ENCODE data around the gene APOL6. TPM values are rescaled to one million over a fixed set of nuclear protein-coding genes. Genes with fewer than 3 reads are reported as not detected.

The APOL6 gene
- total and polyA plus RNA-seq, 2 of the 13 experiments (the other 11 are each of a cell fraction or from before 2014, with no cell fraction given) = 5.2 to 7.5 TPM

DNA sequence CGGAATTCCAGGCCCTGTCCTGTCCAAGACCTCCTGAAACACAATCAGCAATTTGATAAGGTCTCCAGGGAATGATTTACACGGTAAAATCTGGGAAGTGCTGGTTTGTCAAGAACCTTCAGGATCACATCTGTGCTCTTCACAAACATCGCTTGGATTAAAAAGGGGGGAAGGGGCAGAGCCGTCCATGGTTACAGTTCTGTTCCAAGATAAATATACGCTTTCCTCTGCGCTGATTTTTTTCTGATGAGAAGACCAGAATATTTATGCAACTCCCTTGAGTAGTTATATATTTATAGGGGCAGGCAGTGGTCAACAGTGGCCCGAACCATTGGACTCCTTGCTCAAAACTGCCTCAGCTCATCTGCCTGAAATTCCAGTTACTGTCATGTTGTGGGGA lies 60.2 kb downstream of the APOL6 start (continued):
- TF ChIP-seq PBX3 (CRISPR knock-in tag; IDR thresholded peaks at IDR 0.05; ENCODE audit: borderline replicate concordance) (no peak), TFAP4 (IDR thresholded peaks at IDR 0.05; ENCODE audit: borderline replicate concordance, low read depth) (no peak), HMGA1 (CRISPR knock-in tag; conservative IDR thresholded peaks at IDR 0.05) (no peak), MXD4 (CRISPR knock-in tag; IDR thresholded peaks at IDR 0.05) (no peak), PLSCR1 (CRISPR knock-in tag; IDR thresholded peaks at IDR 0.05; ENCODE audit: borderline replicate concordance) (no peak)
- TF ChIP-seq, protein P1, sequence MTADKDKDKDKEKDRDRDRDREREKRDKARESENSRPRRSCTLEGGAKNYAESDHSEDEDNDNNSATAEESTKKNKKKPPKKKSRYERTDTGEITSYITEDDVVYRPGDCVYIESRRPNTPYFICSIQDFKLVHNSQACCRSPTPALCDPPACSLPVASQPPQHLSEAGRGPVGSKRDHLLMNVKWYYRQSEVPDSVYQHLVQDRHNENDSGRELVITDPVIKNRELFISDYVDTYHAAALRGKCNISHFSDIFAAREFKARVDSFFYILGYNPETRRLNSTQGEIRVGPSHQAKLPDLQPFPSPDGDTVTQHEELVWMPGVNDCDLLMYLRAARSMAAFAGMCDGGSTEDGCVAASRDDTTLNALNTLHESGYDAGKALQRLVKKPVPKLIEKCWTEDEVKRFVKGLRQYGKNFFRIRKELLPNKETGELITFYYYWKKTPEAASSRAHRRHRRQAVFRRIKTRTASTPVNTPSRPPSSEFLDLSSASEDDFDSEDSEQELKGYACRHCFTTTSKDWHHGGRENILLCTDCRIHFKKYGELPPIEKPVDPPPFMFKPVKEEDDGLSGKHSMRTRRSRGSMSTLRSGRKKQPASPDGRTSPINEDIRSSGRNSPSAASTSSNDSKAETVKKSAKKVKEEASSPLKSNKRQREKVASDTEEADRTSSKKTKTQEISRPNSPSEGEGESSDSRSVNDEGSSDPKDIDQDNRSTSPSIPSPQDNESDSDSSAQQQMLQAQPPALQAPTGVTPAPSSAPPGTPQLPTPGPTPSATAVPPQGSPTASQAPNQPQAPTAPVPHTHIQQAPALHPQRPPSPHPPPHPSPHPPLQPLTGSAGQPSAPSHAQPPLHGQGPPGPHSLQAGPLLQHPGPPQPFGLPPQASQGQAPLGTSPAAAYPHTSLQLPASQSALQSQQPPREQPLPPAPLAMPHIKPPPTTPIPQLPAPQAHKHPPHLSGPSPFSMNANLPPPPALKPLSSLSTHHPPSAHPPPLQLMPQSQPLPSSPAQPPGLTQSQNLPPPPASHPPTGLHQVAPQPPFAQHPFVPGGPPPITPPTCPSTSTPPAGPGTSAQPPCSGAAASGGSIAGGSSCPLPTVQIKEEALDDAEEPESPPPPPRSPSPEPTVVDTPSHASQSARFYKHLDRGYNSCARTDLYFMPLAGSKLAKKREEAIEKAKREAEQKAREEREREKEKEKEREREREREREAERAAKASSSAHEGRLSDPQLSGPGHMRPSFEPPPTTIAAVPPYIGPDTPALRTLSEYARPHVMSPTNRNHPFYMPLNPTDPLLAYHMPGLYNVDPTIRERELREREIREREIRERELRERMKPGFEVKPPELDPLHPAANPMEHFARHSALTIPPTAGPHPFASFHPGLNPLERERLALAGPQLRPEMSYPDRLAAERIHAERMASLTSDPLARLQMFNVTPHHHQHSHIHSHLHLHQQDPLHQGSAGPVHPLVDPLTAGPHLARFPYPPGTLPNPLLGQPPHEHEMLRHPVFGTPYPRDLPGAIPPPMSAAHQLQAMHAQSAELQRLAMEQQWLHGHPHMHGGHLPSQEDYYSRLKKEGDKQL (CRISPR knock-in tag; IDR thresholded peaks at IDR 0.05; ENCODE audit: low read depth) = no peak
